NB4 (cell line): ENCODE measurements around the gene MTHFD1.

Source experiments
- DNase-seq: peaks from one replicate; pipeline ENCODE4 v3.0.0; 2010; ENCODE audit warnings: low read depth
- H3K4me3 ChIP-seq: one replicate; pipeline ENCODE4 v1.5.1; 2011; ENCODE audit warnings: mild to moderate bottlenecking, low read depth, low read length, moderate library complexity
- CTCF ChIP-seq: IDR thresholded peaks from one replicate; pipeline ENCODE4 v1.5.1; 2012; ENCODE audit warnings: low read depth, low read length
- MAX ChIP-seq: IDR thresholded peaks from 2 replicates; pipeline ENCODE4 v1.6.1; 2011; ENCODE audit warnings: low read depth, low read length
- MYC ChIP-seq: IDR thresholded peaks from 2 replicates; pipeline ENCODE4 v1.6.1; 2011; ENCODE audit warnings: low read depth, low read length
- POLR2A ChIP-seq: IDR thresholded peaks from 2 replicates; pipeline ENCODE4 v1.6.1; 2011; ENCODE audit warnings: mild to moderate bottlenecking; ENCODE audit not compliant: insufficient read length; ENCODE audit errors: extremely low read depth

Gene MTHFD1

GRCh38 chr14:64468451-64468850, 80.3 kb downstream of the MTHFD1 start:
- no peak overlapping the region for H3K4me3 ChIP-seq
- TF ChIP-seq POLR2A = no peak
- TF ChIP-seq CTCF = no peak
- no peak for TF ChIP-seq MYC
- no peak for TF ChIP-seq MAX
- DNase-seq = no peak

- no peak for DNase-seq
- H3K4me3 ChIP-seq = no peak overlapping the region
- no peak for TF ChIP-seq POLR2A
- TF ChIP-seq CTCF = no peak
- no peak for TF ChIP-seq MYC
- no peak for TF ChIP-seq MAX
These were observed 85.9 kb downstream of the MTHFD1 start for GRCh38 chr14:64474041-64474440.

- H3K4me3 ChIP-seq = no peak overlapping the region
- no peak for DNase-seq
- TF ChIP-seq MAX (no peak), POLR2A (no peak), MYC (no peak), CTCF (no peak)
These were observed 86.5 kb downstream of the MTHFD1 start for GRCh38 chr14:64474698-64475097.

GRCh38 chr14:64475585-64476273, 87.6 kb downstream of the MTHFD1 start:
- TF ChIP-seq MAX (no peak), POLR2A (no peak), MYC (no peak), CTCF (no peak)
- no peak for DNase-seq
- H3K4me3 ChIP-seq = no peak overlapping the region

GRCh38 chr14:64476438-64476837, 88.3 kb downstream of the MTHFD1 start:
- TF ChIP-seq MYC = no peak
- no peak for TF ChIP-seq POLR2A
- TF ChIP-seq MAX = no peak
- no peak for TF ChIP-seq CTCF
- no peak overlapping the region for H3K4me3 ChIP-seq
- DNase-seq = no peak
